SKM-1 (cell line): ENCODE results near the gene PROSER2.

Source experiments
- DNase-seq: peaks from one replicate; lab custom pipeline; 2025; ENCODE audit not compliant: unreplicated experiment; lab: John Stamatoyannopoulos, UW

Gene PROSER2

GRCh38 chr10:11906714-11907113 is 83.6 kb downstream of the PROSER2 start:
- no peak for DNase-seq

GRCh38 chr10:11907914-11908313 is 84.8 kb downstream of the PROSER2 start:
- DNase-seq = no peak

- DNase-seq = no peak
These were observed 85.4 kb downstream of the PROSER2 start for GRCh38 chr10:11908536-11908935.

- no peak for DNase-seq
These were observed 85.8 kb downstream of the PROSER2 start for GRCh38 chr10:11908991-11909390.

- DNase-seq = no peak
These were observed 86.5 kb downstream of the PROSER2 start for GRCh38 chr10:11909618-11910017.

- no peak for DNase-seq
These were observed 86.9 kb downstream of the PROSER2 start for GRCh38 chr10:11910102-11910501.

- DNase-seq = no peak
These were observed 90.0 kb downstream of the PROSER2 start for GRCh38 chr10:11913079-11913641.

GRCh38 chr10:11918384-11918783 is 95.2 kb downstream of the PROSER2 start:
- DNase-seq = no peak

GRCh38 chr10:11919271-11919670 is 96.1 kb downstream of the PROSER2 start:
- no peak for DNase-seq
